Suppressor macrophage treated with lipopolysaccharide for 1 hour (primary cell): ENCODE measurements around the gene NUP210.
A peak's percentile ranks its signal among the peaks of the same experiment; 100 is the strongest.
"Not testable (repeated sequence)": the region's sequence is repeated elsewhere in the genome, so short reads cannot be mapped to it uniquely, and the experiment has no call there.

Source experiments
- DNase-seq, 3 donors: peaks; one replicate each; pipeline ENCODE4 v3.0.0-alpha.2; 2020 to 2022

NUP210 gene

DNA sequence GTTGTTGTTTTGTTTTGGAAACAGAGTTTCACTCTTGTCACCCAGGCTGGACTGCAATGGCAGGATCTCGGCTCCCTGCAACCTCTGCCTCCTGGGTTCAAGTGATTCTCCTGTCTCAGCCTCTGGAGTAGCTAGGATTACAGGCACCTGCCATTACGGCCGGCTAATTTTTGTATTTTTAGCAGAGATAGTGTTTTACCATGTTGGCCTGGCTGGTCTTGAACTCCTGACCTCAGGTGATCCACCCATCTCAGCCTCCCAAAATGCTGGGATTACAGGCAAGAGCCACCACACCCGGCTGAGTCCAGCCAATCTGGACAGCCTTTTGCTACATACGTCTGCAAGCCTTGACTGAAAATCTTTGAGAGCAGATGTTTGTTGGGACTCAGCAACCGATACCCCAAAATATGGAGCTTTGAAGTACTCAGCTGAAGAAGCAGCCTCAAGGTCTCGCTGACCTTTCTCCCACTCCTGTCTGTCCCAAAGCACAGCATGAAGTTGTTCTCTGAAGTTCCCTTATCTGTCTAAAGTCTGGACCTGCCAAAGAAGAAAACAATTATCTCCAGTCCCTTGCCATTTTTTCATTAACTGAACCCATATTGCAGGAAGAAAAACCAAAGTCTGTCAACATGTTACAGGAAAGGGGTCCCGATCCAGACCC, 9.6 kb upstream of the NUP210 start:
- DNase-seq = no peak

DNA sequence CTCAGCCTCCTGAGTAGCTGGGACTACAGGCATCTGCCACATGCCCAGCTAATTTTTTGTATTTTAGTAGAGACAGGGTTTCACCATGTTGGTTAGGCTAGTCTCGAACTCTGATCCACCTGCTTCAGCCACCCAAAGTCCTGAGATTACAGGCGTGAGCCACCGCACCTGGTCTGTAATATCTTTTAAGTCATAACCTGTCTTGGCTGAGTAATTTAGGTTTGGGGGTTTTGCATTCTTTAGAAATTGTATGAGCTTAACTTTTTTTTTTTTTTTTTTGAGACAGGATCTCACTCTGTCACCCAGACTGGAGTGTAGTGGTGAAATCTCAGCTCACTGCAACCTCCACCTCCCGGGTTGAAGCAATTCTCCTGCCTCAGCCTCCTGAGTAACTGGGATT, 8.6 kb upstream of the NUP210 start:
- DNase-seq = not testable (repeated sequence)

DNA sequence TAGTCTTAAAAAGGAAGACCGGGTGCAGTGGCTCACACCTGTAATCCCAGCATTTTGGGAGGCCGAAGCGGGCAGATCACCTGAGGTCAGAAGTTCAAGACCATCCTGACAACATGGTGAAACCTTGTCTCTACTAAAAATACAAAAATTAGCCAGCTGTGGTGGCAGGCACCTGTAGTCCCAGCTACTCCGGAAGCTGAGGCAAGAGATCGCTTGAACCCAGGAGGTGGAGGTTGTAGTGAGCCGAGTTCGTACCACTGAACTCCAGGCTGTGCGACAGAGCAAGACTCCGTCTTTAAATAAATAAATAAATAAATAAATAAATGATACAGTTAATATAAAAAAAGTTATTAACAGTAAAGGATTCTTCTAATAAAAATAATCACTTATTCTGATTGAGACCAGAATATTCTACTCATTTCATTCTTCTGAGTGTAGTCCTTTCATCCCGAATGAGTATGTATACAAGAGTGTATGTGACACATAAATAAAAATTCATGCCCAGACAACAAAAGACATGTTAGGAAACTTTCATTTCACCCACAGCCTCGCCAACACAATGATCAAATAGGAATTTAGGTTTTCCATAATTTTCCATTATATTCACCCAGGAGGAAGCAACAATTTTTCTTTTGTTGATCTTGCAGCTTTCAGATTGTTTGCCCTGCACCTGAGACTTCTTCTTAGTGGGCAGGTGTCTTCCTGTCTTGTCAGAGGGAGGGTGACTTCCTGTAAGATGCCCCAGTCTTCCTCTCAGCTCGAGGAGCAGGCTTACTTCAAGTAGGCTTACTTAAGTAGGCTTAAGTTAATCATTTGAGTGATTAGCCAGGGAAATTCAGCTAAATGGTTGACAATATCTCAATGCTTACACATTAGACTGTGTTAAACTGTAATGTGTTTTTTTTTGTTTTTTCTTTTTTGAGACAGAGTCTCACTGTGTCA, 7.8 kb upstream of the NUP210 start:
- no peak for DNase-seq

DNA sequence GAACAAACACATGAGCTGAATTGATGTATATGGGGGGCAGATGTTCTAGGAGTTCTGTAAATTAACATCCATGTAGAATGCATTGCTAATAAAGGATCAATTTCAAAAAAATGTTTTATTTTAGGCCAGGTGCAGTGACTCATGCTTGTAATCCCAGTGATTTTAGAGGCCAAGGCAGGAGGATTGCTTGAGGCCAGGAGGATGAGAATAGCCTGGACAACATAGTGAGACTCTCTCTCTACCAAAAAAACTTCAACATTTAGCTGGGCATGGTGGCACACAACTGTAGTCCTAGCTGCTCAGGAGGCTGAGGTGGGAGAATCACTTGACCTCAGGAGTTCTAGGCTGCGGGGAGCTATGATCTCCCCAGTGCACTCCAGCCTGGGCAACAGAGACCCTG, 6.5 kb upstream of the NUP210 start:
- no peak for DNase-seq

DNA sequence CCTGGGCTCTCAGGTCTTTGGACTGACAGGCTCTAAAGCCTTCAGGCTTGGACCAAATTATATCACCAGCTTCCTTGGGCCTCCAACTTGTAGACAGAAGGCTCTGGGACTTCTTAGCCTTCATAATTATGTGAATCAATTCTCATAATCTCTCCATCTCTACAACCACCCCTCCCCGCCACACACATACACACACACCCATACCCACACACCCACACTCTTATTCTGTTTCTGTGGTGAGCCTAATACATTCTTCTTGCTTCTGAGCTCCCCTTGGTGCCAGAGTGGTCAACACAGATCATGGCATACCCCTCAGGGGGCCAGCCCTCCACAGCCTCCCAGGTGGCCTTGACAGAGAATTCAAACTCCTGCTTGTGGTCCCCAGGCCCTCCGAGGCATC, 5.6 kb upstream of the NUP210 start:
- DNase-seq = no peak

DNA sequence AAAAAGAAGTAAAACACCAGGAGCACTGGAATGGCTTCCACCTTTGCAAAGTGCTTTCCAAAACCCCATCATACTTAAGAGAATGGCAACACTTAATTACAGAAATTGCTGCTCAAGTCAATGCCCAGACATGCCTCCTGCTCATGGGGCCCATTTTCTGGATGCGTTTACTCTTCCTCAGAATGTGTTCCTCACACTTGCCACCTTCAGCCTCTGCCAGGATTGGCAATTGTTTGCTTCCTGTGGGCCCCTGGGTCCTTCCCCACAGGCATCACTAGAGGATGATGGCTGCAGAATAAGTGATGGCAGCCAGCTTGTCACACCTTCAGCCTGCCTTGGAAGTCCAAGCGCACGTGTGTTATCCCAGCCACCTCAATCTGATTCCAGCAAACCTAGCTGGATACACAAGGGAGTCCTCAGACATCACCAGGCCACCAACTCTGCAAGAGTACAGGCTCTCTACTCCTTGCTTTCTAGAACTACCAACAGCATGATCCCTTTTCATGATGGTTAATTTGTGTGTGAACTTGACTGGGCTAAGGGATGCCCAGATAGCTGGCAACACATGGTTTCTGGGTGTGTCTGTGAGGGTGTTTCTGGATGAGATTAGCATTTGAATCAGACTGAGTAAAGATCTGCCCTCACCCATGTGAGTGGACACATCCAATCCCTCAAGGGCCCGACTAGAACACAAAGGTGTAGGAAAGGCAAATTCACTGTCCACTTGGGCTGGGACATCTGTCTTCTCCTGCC, 4.9 kb upstream of the NUP210 start:
- no peak for DNase-seq

DNA sequence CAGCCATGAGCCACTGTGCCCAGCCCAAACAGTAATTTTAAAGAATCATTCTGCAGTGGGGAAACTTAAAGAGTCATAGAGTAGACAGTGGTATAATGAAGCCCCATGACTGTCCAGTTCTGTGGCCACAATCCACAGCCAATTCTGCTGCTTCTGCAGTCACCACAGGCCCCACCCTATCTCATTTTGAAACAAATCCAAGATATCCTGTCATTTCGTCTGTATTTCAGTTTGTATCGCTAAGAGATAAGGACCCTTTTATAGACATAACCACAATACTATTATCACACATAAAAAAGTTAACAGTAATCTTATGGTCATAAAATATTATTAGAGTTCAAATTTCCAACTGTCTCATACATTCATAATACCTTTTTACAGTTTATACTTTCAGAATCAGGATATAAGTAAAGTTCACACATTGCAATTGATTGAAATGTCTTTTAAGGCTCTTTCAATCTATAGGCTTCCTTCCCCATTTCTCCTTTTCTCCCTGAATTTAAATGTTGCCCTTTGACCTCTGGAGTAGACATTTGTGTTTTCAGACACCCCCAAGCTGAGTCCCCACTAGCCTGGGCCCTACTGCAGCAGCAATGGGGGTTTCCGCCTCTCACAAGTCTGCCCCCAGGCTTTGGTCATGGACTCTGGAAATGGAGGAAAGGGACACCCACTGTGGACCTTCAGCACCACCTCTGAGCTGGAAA, 4.2 kb upstream of the NUP210 start:
- peak in 1 of 3 donors; percentile 17 for DNase-seq

DNA sequence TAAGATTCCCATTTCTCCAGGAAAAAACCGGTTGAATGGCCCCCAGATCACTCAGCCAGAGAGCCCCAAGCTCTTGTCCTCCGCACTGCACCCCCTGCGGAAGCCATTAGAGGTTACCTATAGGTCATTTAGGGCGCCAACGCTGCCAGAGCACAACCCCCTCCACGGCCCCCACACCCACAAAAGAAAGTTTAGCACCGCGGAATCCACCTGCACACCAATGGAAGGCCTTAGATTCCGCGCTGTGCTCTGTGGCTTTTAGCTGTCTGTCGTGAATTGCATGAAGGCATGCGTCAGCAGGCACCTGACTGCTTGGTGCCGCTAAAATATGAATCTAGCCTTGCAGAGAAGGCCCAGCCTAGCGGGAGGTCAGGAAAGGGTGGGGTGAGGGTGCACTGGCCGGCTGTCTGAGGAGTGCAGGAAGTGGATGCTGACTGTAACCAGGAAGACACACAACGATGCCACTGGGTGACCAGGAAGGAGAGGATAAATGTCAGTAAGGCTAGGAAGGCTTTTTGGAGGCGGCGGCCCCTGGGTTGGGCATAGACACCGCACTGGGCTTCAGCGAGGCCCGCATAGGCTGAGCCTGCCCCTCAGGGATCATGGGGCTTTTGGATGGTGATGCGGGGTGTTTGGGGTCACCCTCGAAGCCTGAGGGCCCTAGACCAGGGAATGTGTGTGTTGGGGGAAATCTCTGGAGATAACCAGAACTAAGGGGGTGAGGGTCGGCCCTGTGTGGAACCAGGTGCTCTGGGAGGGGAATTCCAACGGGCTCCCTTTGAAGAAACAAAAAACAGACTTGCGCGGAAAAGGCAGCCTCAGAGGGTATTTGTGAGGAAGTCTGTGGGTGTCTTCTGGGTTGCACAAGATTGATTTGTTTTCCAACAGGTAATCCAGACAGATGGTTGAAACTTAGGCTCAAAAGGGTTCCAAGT, 976 bp upstream of the NUP210 start:
- peak; percentile 61 to 71 (median 62) for DNase-seq

DNA sequence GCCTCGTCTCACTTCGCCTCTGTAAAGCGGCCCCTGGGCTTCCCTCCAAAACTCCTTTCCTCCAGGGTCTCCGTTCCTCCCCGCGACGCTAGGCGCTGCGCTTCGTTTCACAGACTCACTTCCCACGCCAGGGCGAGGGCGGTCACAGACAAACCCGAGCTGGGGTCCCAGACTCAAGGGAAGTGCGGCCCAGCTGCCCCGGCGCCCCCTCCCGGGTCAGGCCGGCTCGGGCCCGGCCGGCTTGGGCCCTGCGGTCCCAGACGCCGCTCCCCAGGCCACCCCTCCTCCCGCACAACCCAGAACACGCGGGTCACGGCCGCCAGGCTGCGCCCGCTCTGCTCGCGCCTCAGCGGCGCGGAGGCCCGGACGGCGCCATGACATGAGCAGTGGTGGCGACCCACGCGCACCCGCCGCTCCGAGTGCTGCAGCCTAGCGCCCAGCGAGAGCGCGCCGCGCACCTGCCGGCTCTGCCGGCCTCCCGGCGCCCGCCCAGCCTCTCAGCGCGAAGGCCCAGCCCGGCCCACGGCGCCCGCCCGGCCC, 547 bp downstream of the NUP210 start:
- DNase-seq = peak; percentile 61 to 77 (median 66)

DNA sequence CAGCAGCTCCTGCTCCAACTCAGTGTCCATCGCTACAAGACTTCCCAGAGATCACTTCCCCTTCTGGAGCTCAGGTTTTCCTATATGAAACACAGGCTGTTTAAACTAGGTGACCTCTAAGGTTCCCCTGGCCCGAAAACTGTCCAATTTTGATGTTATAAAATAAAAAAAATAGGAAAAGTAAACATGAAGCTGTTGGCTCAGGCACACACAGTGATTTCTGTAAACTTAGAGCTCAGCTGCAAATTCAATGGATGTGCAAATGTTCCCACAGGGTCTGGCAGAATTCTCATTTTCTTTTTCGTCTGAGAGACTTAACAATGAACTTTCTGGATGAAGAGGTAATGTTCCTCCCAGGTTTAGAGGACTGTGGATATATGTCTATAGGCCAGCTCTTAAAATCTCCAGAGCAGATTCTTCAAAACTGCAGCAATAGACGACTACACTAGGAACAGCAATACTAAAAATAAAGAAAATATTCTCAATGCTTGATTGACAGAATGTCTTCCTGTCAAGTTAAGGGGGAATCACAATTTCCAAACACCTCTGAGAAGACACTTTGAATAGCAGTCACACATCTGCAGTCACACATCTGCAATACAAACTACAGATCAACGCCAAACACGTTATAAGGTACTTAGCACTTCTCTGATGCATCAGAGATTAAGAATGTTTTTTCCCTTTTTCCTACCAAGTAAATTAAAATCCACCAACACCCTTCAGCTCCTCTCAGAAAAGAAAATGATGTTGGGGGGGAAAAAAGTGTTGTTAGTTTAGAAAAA, 2.8 kb downstream of the NUP210 start:
- DNase-seq = no peak

DNA sequence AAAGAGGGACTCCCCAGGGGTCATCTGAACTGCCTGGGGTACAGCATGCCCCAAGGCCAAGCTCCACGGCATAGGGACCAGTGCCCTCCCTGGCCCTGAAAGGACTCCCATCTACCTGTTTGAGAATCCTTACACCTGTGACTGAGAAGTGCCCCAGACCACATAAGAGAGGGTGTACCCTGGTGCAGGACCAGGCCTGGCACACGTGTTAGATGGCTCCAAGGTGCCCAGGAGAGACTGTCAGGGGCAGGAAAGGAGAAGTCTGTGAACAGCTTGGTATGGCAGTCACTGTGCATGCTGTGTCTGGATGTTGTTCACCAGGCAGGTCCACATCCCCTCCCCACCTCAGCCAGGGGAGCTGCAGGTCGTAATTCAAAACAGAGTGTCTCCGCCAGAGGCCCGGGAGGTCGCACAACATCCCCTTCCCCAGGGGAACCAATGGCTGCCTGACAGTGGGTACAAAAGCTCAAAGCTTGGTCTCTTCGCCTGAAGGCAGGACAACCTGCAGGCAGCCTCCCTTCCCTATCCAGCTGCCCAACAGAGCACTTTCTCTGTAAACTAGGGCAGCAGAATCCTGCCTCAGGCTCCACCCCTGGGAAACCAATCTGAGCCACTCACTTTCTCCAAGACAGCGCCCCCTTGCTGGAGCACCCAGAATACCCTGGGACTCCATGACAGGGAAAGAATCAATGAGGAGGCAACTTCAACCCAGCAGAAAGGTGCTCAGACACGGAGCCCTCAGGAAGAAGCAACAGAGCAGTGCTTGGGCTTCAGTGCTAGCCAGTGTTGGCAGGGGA, 3.9 kb downstream of the NUP210 start:
- peak in 1 of 3 donors; percentile 36 for DNase-seq

DNA sequence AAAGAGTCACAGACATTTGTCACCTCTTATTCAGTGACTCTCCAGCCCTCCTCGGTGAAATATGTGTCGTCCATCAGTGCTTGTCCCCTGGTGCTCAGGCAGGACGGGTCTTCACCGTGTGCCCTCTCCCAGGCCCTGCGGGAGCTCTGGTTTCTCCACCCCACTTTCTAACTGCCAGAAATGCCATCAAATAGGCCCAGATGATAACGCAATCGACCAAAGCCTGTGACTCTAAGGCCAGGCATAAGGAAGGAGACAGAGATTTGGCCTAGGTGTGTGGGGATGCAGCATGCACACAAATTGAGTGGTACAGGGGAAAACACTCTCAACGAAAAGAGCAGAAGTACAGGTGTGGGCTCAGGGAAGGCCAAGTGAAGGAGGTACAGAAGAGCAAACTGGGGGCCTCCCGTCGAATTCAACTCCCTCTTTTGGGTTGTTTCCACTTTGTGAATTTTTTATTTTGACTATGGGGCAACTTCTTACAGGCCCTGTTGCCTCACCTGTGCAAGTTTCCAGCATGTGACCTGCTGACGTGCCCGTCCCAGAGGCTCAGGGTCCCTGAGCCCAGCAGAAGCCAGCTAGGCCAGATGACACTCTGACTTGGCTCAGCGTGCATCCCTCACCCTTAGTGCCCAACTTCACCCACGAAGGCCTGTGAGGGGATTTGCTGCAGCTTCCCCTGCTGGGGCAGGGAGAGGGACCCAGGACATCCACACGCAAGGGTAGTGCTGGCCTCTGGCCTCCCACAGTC, 4.7 kb downstream of the NUP210 start:
- no peak for DNase-seq

DNA sequence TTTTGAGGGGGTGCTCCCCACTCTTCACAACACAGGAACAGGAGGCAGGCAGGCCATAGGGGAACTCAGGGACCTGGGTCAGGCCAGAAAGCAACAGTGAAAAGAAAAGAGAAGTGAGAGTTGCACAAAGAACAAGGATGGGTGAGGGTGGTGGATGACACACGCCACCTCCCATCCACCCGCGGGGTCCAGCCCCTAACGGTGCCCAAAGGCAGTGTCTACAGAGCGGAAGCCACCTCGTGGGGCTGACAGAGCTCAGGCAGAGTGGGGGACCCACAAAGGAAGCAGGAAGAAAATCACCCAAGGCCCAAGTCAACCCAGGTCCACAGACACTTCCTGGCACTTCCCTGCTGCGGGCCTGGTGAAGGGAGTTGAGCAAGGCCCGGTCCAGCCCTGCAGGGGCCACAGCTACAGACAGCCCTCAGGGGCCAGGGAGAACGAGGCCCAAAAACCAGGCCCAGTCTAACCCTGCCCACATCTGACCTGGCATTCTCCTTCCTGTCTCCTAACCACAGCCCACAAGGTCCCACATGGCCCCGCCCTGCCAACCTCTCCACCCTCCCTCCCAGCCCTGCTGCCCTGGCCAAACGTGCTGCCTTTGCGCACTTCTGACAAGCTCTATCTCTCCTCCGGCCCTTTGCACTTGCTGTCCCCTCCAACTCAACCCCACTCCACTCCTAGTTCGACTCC, 5.9 kb downstream of the NUP210 start:
- DNase-seq = peak; percentile 91 to 92 (median 91)

DNA sequence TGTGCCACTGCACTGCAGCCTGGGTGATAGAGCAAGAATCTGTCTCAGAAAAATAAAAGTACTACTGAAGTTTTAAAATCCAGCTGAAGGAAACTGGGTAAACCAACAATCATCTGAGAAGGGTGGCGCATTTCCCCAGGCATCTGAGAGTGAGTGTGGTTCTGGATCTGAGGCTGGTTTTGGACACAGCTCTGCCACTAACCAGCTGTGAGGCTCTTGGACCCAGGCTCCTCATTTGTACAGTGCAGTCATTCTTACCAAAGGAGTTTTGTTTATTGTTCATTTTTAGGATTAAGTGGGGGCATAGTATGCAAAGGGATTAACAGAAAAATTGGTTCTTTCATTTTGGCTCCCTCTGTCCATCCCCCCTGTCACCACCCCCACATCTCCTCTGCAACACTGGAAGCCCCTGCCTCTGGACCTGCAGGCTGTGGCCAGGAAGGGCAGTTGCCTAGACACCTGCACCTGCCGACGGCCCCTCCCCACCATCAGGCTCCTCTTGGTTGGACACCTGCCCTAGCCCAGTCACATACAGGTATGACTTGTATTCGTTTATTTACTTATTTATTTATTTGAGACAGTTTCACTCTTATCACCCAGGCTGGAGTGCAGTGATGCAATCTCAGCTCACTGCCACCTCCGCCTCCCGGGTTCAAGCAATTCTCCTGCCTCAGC, 8.8 kb downstream of the NUP210 start:
- no peak for DNase-seq

DNA sequence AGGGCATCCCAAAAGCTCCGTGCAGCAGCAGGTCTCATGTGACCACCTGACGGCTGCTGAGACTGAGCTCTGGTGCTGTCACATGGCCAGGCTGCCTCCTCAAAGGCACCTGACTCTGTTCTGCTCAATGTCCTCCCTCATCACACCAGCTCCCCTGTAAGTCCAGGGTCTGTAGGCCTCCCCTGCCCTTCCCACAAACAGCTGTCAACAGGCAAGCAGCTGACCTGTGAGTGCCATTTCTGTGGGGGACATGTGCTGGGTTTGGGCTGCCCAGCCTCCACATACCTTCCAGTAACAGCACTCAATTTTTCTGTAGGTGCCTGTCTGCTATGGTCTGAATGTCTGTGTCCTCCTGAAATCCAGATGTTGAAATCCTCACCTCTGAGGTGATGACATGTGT, 11.2 kb downstream of the NUP210 start:
- DNase-seq = no peak

DNA sequence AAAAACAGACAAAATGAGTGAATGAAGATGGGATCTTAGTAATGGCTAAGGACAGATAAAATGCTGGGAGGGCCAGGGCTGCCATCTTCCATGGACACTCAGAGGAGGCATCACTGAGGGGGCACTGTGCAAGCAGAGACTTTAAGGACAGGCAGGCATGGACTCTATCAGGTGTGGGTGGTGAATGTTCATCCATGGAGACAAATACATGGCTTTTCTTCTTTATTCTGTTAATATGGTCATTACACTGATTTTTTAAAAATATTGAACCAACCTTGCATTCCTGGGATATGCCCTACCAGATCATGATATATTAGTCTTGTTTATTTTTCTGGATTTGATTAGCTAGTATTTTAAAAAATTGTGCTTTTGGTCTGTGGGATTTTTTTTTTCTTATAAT, 12.2 kb downstream of the NUP210 start:
- no peak for DNase-seq

DNA sequence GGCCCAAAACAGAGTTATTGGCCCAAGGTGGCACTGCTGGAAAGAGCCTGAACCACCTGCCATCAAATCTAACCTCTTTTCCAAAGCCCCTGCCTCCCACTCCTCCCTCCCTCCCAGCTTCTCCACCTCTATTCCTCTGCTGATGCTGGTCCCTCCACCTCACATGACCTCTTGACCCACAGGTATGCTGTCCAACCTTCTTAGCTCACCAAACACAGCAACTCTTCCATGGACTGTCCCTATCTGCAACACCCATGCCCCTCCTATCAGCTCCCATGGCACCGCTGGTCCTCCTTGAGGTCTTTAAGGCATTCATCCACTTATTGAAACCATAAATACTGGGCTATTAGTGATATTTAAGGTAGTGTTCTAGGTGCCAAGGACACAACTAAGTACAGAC, 12.6 kb downstream of the NUP210 start:
- no peak for DNase-seq

DNA sequence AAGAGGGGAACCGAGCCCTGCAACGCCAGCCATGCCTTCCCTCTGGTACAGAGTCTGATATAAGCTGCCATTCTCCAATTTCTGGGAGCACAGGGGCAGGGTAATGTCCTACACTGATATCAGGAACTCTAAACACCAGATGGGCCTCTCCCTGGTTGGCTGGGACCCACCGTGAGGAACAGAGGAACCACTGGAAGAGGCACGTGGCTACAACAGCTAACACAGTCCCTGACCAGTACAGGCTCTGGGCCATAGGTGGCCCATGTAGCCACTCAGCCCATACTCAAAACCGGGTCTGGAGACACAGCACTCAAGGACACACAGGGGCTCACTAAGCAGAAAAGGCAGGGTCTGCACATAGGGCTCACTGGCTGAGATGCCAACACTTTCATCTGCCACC, 13.9 kb downstream of the NUP210 start:
- DNase-seq = no peak
